Pancreas (tissue), 10 donors: ENCODE data around the gene FAH. TPM values are rescaled to one million over a fixed set of nuclear protein-coding genes. Genes with fewer than 3 reads are reported as not detected.

Experiments used
- ATAC-seq, 4 donors: fragments of 200-7000 bp; cut with Tn5 transposase; one replicate each; pipeline versions ENCODE4 v1.8.0 to v1.9.1; 2020; ENCODE audit warnings: mild to moderate bottlenecking in 4 of 4, moderate library complexity in 4 of 4
- DNase-seq, 6 donors: peaks; one replicate each; pipeline ENCODE4 v3.0.0-alpha.2; 2020
- FAIRE-seq: peaks from 2 replicates; lab custom pipeline; 2012; peaks lifted over from hg19 to GRCh38; lab: Jason Lieb, UNC
- H3K27ac ChIP-seq, 4 donors: fragments of 200-600 bp; sonication (generic); 1 replicate in 3 of 4; 2 replicates in 1 of 4; pipeline versions ENCODE4 v1.5.0 to v1.8.0; 2020
- H3K27me3 ChIP-seq, 4 donors: fragments of 200-600 bp; one replicate each; pipeline ENCODE4 v1.8.0; 2021
- H3K36me3 ChIP-seq, 3 donors: fragments of 200-600 bp; sonication (generic) in 1 of 3; one replicate each; pipeline versions ENCODE4 v1.5.0 to v1.8.0; 2020 to 2021
- H3K4me1 ChIP-seq, 3 donors: fragments of 200-600 bp; one replicate each; pipeline ENCODE4 v1.8.0; 2021
- H3K4me3 ChIP-seq, 4 donors: fragments of 200-600 bp; sonication (generic) in 2 of 4; one replicate each; pipeline versions ENCODE4 v1.5.0 to v1.8.0; 2020 to 2021
- H3K9me3 ChIP-seq, 4 donors: fragments of 200-600 bp; one replicate each; pipeline ENCODE4 v1.8.0; 2021
- WGBS, 2 donors: extraction: QIAGEN DNeasy Blood & Tissue Kit; methylation state at CpG; one replicate each; pipeline ENCODE4 v1.1.7; 2013; 5-methylcytosine and 5-hydroxymethylcytosine counted together
- intact Hi-C, 3 donors: fragments of 100-400 bp; cut with DNase I; formaldehyde crosslinking; loops; one replicate each; pipeline versions ENCODE4 v1.11.1 to v1.14.2; 2022
- polyA plus RNA-seq, 2 donors: library from polyadenylated mRNA; stranded (reverse); fragments of 200-250 nt; gene quantifications; one replicate each; pipeline ENCODE4 v1.2.3, GENCODE V29; 2013
- total RNA-seq, 6 donors: library from RNA; stranded (reverse); fragmentation: NEBNext Ultra II Directional in 4 of 6; extraction: Animal tissue kit (Norgen Biotek cat#: 25700) in 4 of 6; gene quantifications; one replicate each; pipeline versions ENCODE4 v1.2.1 to v1.2.4, GENCODE V29; 2021 to 2023
- TF ChIP-seq, protein P1 (sequence below), 4 donors: fragments of 200-600 bp; sonication (generic) in 3 of 4; IDR thresholded peaks; one replicate each; pipeline versions ENCODE4 v1.5.0 to v1.8.0; 2021; ENCODE audit warnings: antibody characterized with exemption in 4 of 4
- donor health status: healthy with polysubstance abuse.
- donor health status: DM: no; HTN: no; CAD: no; lungs with moderate emphysema.
- donor health status: DM: no; HTN: no; CAD: no.
- donor health status: control.
- donor health status: control.
- donor health status: Bipolar disorder and iron deficiency.
- donor health status: DM: yes; HTN: yes; CAD: no.
- donor health status: DM: no; HTN: no; CAD: no.
- donor health status: DM: no; HTN: no; CAD: no.
- donor health status: DM: yes; HTN: yes; CAD: no.

Gene FAH
- total and polyA plus RNA-seq, 8 donors = 5.0 to 22.9 (median 11.7) TPM

- TF ChIP-seq, protein P1, sequence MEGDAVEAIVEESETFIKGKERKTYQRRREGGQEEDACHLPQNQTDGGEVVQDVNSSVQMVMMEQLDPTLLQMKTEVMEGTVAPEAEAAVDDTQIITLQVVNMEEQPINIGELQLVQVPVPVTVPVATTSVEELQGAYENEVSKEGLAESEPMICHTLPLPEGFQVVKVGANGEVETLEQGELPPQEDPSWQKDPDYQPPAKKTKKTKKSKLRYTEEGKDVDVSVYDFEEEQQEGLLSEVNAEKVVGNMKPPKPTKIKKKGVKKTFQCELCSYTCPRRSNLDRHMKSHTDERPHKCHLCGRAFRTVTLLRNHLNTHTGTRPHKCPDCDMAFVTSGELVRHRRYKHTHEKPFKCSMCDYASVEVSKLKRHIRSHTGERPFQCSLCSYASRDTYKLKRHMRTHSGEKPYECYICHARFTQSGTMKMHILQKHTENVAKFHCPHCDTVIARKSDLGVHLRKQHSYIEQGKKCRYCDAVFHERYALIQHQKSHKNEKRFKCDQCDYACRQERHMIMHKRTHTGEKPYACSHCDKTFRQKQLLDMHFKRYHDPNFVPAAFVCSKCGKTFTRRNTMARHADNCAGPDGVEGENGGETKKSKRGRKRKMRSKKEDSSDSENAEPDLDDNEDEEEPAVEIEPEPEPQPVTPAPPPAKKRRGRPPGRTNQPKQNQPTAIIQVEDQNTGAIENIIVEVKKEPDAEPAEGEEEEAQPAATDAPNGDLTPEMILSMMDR (IDR thresholded peaks at IDR 0.05) = no peak
- intact Hi-C loops = no loop called here
- H3K4me1 ChIP-seq = no peaks in the 10 kb centered on the region
- H3K27me3 ChIP-seq = no peaks in the 10 kb centered on the region
- DNase-seq (no peak), FAIRE-seq (no peak), ATAC-seq (no peak)
- 48 to 58% methylated on average over 2 of the region's 2 CpGs for WGBS, 2 donors
- no peaks in the 10 kb centered on the region for H3K36me3 ChIP-seq
- H3K4me3 ChIP-seq = no peak overlapping the region
- no peaks in the 10 kb centered on the region for H3K9me3 ChIP-seq
- no peak overlapping the region for H3K27ac ChIP-seq
Observed at GRCh38 chr15:80231371-80231770, 78.6 kb downstream of the FAH start.

DNA sequence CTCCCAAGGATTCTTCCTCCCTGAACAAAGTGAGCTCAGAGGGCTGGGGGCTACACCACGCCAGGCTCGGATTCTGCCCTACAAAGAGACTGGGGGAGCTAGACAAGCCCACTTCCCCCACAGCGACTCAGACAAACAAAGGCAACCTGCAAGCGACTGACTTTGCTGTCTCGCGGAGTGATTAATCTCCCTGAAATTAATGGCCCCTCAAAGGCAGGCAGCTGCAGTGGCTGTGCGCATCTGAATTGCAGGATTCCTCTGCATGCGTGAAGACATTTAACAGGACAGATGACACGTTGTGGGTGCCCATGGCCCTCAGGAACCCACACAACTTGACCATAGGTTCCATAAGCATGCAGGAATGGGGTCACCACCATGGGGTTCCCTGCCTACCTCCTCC, 80.8 kb downstream of the FAH start:
- Histone ChIP-seq H3K36me3 (no peaks in the 10 kb centered on the region), H3K4me1 (no peaks in the 10 kb centered on the region), H3K9me3 (no peaks in the 10 kb centered on the region), H3K27me3 (no peaks in the 10 kb centered on the region), H3K27ac (no peak overlapping the region), H3K4me3 (no peak overlapping the region)
- no peak for ATAC-seq
- WGBS, 2 donors = 50 to 58% methylated on average over 9 of the region's 9 CpGs
- TF ChIP-seq, protein P1 (IDR thresholded peaks at IDR 0.05) = no peak
- DNase-seq = no peak
- FAIRE-seq = no peak
- intact Hi-C loops = no loop called here

- peak in 3 of 6 donors; percentile 24 to 60 (median 25) for DNase-seq
- no peak for FAIRE-seq
- H3K27me3 ChIP-seq = no peaks in the 10 kb centered on the region
Observed at GRCh38 chr15:80234883-80235282, 82.1 kb downstream of the FAH start.

More at GRCh38 chr15:80234883-80235282, 82.1 kb downstream of the FAH start:
- H3K27ac ChIP-seq = no peak overlapping the region
- no peaks in the 10 kb centered on the region for H3K9me3 ChIP-seq
- intact Hi-C loops = no loop called here
- TF ChIP-seq, protein P1 (IDR thresholded peaks at IDR 0.05) = peak in 3 of 4 donors; percentile 19 to 38 (median 27)
- peak in 2 of 4 donors; percentile 51 to 60 for ATAC-seq
- H3K4me1 ChIP-seq = no peaks in the 10 kb centered on the region
- 56 to 69% methylated on average over 4 of the region's 4 CpGs for WGBS, 2 donors
- no peaks in the 10 kb centered on the region for H3K36me3 ChIP-seq
- H3K4me3 ChIP-seq = no peak overlapping the region

Other genes with a start within 250 kb of the FAH start
- 1 to 10 TPM in 4 of 6 donors, under 1 TPM in 1, not detected in 1; 0.20 to 5.2 (median 1.4) TPM for gene BCL2A1, start 181.8 kb upstream of the FAH start, total RNA-seq
- gene BCL2A1, start 181.8 kb upstream of the FAH start, polyA plus RNA-seq = under 1 TPM; 0.77 to 0.84 TPM
- gene ZFAND6, start 93.3 kb upstream of the FAH start, total RNA-seq = 10 to 100 TPM; 16.9 to 33.1 (median 18.8) TPM
- gene ZFAND6, start 93.3 kb upstream of the FAH start, polyA plus RNA-seq = 10 to 100 TPM; 18.3 to 41.5 TPM
- gene CTXND1, start 99.2 kb downstream of the FAH start, total RNA-seq = under 1 TPM; 0.37 to 0.98 (median 0.61) TPM
- gene CTXND1, start 99.2 kb downstream of the FAH start, polyA plus RNA-seq = 1 to 10 TPM in 1 of 2 donors, under 1 TPM in 1; 0.42 to 1.4 TPM